Neural progenitor cell (in vitro differentiated cells): ENCODE results near the gene ARIH1. TPM values are rescaled to one million over a fixed set of nuclear protein-coding genes. Genes with fewer than 3 reads are reported as not detected.

ENCODE experiments used
- DNase-seq: peaks from one replicate; pipeline ENCODE4 v3.0.0-alpha.2; 2016; ENCODE audit warnings: low spot score
- H2AFZ ChIP-seq: fragments of 200-600 bp; sonication (generic); replicated peaks from 2 replicates; pipeline ENCODE4 v1.6.1; 2016; ENCODE audit warnings: antibody characterized with exemption
- H3F3A ChIP-seq: fragments of 200-600 bp; sonication (generic); 2 replicates; pipeline ENCODE4 v1.6.1; 2016; ENCODE audit warnings: antibody characterized with exemption, low read depth
- H3K27ac ChIP-seq: fragments of 200-600 bp; sonication (generic); 2 replicates; pipeline ENCODE4 v1.5.1; 2016; ENCODE audit warnings: mild to moderate bottlenecking
- H3K27me3 ChIP-seq: fragments of 200-600 bp; sonication (generic); 2 replicates; pipeline ENCODE4 v1.6.1; 2016; ENCODE audit warnings: mild to moderate bottlenecking, moderate library complexity
- H3K36me3 ChIP-seq: fragments of 200-600 bp; sonication (generic); 2 replicates; pipeline ENCODE4 v1.5.1; 2016
- H3K4me1 ChIP-seq: fragments of 200-600 bp; sonication (generic); 2 replicates; pipeline ENCODE4 v1.6.1; 2016; ENCODE audit warnings: mixed run types
- H3K4me2 ChIP-seq: fragments of 200-600 bp; sonication (generic); 2 replicates; pipeline ENCODE4 v1.6.1; 2016
- H3K4me3 ChIP-seq: fragments of 200-600 bp; sonication (generic); 2 replicates; pipeline ENCODE4 v1.5.1; 2016
- H3K79me2 ChIP-seq: fragments of 200-600 bp; sonication (generic); 2 replicates; pipeline ENCODE4 v1.6.1; 2016; ENCODE audit warnings: low read depth
- H3K9ac ChIP-seq: fragments of 200-600 bp; sonication (generic); 2 replicates; pipeline ENCODE4 v1.6.1; 2016
- H3K9me3 ChIP-seq: fragments of 200-600 bp; sonication (generic); 2 replicates; pipeline ENCODE4 v1.5.1; 2016; ENCODE audit warnings: low read depth
- H4K20me1 ChIP-seq: fragments of 200-600 bp; sonication (generic); 2 replicates; pipeline ENCODE4 v1.6.1; 2016; ENCODE audit warnings: low read depth
- H3K27ac Mint-ChIP-seq: 3 replicates; pipeline ENCODE4 v1.8.0; 2021; ENCODE audit warnings: mixed read lengths
- H3K27me3 Mint-ChIP-seq: 2 replicates; pipeline ENCODE4 v1.8.0; 2022; ENCODE audit warnings: low read depth, mild to moderate bottlenecking, inconsistent platforms, moderate library complexity, mixed read lengths; ENCODE audit not compliant: insufficient read depth
- H3K36me3 Mint-ChIP-seq: 3 replicates; pipeline ENCODE4 v1.8.0; 2021; ENCODE audit warnings: mixed read lengths
- H3K4me1 Mint-ChIP-seq: 3 replicates; pipeline ENCODE4 v1.8.0; 2021; ENCODE audit warnings: mixed read lengths
- H3K4me3 Mint-ChIP-seq: 3 replicates; pipeline ENCODE4 v1.8.0; 2021; ENCODE audit warnings: mild to moderate bottlenecking, moderate library complexity, mixed read lengths
- H3K9me3 Mint-ChIP-seq: 3 replicates; pipeline ENCODE4 v1.8.0; 2020; ENCODE audit warnings: mixed read lengths
- EZH2 ChIP-seq: fragments of 200-600 bp; sonication (generic); IDR thresholded peaks from 2 replicates; pipeline ENCODE4 v1.6.1; 2017; ENCODE audit warnings: antibody characterized with exemption, mild to moderate bottlenecking, moderate library complexity
- EZH2phosphoT487 ChIP-seq: fragments of 200-600 bp; sonication (generic); IDR thresholded peaks from 2 replicates; pipeline ENCODE4 v1.6.1; 2017; ENCODE audit warnings: antibody characterized with exemption
- total RNA-seq: library from RNA; depleted of rRNA; stranded (reverse); fragments of >200 nt; gene quantifications from 2 replicates; pipeline ENCODE4 v1.2.3, GENCODE V29; 2015; ENCODE audit warnings: low replicate concordance
- TF ChIP-seq, protein P1 (sequence below): fragments of 200-600 bp; sonication (generic); IDR thresholded peaks from 2 replicates; pipeline ENCODE4 v1.5.1; 2017; ENCODE audit warnings: antibody characterized with exemption, mild to moderate bottlenecking

ARIH1 gene
- total RNA-seq, 1 donor from 2014 or later = 68.0 TPM

DNA sequence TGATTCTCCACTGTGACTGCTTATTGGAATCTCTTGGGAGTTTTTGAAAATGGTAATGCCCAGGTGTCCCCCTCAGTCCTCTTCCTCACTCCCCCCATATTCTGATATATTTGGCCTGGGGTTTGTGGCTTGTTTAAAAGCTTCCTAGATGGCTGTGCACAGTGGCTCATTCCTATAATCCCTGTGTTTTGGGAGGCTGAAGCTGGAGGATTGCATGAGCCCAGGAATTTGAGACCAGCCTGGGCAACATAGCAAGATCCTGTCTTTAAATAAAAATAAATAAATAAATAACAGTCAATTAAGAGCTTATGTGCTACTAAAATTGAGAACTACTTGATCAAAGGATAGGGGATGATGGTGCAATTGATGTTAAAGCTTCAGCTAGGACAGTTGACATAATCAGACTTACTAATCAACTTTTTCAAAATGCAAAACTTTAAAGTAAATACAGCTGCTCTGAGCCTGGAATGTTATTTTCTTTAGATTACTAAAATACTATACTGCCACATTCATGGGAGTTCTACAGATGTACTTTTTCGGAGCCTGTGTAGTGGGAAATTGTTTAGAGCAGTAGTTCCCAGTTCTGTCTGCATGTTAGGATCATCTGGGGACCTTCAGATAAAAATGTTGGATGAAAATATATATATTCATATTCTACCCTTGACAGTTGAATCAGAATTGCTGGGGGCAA is 33.4 kb downstream of the ARIH1 start:
- Histone ChIP-seq H4K20me1 (peaks cover 79% of the 10 kb centered on the region), H3K27me3 (no peaks in the 10 kb centered on the region), H2AFZ (no peak overlapping the region), H3K4me3 (no peak overlapping the region), H3K79me2 (peaks cover 100% of the 10 kb centered on the region), H3K4me2 (no peak overlapping the region), H3K4me1 (no peaks in the 10 kb centered on the region), H3F3A (no peaks in the 10 kb centered on the region), H3K27ac (no peak overlapping the region), H3K9me3 (no peaks in the 10 kb centered on the region), H3K9ac (no peak overlapping the region), H3K36me3 (no peaks in the 10 kb centered on the region)
- no peak for DNase-seq
- Mint-ChIP-seq H3K27ac (no peak overlapping the region), H3K4me1 (no peaks in the 10 kb centered on the region), H3K9me3 (peaks cover 3% of the 10 kb centered on the region), H3K36me3 (peaks cover 25% of the 10 kb centered on the region), H3K27me3 (no peaks in the 10 kb centered on the region), H3K4me3 (no peak overlapping the region)
- TF ChIP-seq, protein P1, sequence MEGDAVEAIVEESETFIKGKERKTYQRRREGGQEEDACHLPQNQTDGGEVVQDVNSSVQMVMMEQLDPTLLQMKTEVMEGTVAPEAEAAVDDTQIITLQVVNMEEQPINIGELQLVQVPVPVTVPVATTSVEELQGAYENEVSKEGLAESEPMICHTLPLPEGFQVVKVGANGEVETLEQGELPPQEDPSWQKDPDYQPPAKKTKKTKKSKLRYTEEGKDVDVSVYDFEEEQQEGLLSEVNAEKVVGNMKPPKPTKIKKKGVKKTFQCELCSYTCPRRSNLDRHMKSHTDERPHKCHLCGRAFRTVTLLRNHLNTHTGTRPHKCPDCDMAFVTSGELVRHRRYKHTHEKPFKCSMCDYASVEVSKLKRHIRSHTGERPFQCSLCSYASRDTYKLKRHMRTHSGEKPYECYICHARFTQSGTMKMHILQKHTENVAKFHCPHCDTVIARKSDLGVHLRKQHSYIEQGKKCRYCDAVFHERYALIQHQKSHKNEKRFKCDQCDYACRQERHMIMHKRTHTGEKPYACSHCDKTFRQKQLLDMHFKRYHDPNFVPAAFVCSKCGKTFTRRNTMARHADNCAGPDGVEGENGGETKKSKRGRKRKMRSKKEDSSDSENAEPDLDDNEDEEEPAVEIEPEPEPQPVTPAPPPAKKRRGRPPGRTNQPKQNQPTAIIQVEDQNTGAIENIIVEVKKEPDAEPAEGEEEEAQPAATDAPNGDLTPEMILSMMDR = no peak

DNA sequence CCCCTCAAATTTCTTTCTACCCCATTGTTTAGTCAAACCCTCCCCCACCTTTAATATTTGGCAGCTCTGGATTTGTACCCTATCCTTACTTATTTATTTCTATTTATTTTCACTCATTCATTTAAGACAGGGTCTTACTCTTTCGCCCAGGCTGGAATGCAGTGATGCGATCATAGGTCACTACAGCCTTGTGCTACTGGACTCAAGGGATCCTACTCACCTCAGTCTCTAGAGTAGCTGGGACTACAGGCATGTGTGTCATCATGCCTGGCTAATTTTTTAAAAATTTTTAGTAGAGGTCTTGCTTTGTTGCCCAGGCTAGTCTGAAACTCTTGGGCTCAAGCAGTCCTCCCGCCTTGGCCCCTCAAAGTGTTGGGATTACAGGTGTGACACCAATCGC is 35.4 kb downstream of the ARIH1 start:
- Mint-ChIP-seq H3K27me3 (no peaks in the 10 kb centered on the region), H3K36me3 (peaks cover 23% of the 10 kb centered on the region), H3K27ac (no peak overlapping the region), H3K4me1 (no peaks in the 10 kb centered on the region), H3K4me3 (no peak overlapping the region), H3K9me3 (peaks cover 3% of the 10 kb centered on the region)
- H3K27me3 ChIP-seq = no peaks in the 10 kb centered on the region
- H3F3A ChIP-seq = no peaks in the 10 kb centered on the region
- TF ChIP-seq EZH2 = no peak
- TF ChIP-seq EZH2phosphoT487 = no peak
- TF ChIP-seq, protein P1 = no peak
- H3K4me3 ChIP-seq = no peak overlapping the region
- peaks cover 98% of the 10 kb centered on the region for H3K79me2 ChIP-seq
- no peaks in the 10 kb centered on the region for H3K36me3 ChIP-seq
- H3K9me3 ChIP-seq = no peaks in the 10 kb centered on the region
- no peak overlapping the region for H3K9ac ChIP-seq
- DNase-seq = no peak
- no peak overlapping the region for H3K27ac ChIP-seq
- no peak overlapping the region for H3K4me2 ChIP-seq
- peaks cover 76% of the 10 kb centered on the region for H4K20me1 ChIP-seq
- no peaks in the 10 kb centered on the region for H3K4me1 ChIP-seq
- no peak overlapping the region for H2AFZ ChIP-seq

DNA sequence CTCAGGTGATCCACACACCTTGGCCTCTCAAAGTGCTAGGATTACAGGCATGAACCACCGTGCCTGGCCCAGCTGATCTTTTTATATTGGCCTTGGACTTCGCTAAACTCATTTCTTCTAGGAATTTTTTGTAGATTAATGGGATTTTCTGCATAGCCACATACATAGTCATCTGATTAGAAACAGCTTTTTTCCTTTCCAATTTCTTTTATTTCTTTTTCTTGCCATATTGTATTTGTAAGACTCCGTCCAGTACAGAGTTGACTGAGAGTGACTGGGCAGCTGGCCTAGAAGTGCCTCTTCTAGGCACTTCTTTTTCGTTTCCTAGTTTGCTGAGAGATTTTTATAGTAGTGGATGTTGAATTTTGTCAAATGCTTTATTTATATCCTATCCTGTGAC is 37.4 kb downstream of the ARIH1 start:
- Histone ChIP-seq H3K4me2 (no peak overlapping the region), H3K36me3 (no peaks in the 10 kb centered on the region), H3K9ac (no peak overlapping the region), H3K4me3 (no peak overlapping the region), H3K27me3 (no peaks in the 10 kb centered on the region), H3K27ac (no peak overlapping the region), H4K20me1 (peaks cover 84% of the 10 kb centered on the region), H3K79me2 (peaks cover 98% of the 10 kb centered on the region), H3F3A (no peaks in the 10 kb centered on the region), H2AFZ (no peak overlapping the region), H3K9me3 (no peaks in the 10 kb centered on the region), H3K4me1 (no peaks in the 10 kb centered on the region)
- no peak for DNase-seq
- Mint-ChIP-seq H3K27me3 (no peaks in the 10 kb centered on the region), H3K9me3 (peaks cover 3% of the 10 kb centered on the region), H3K36me3 (peaks cover 21% of the 10 kb centered on the region), H3K4me1 (no peaks in the 10 kb centered on the region), H3K27ac (no peak overlapping the region), H3K4me3 (no peak overlapping the region)
- TF ChIP-seq EZH2phosphoT487 = no peak
- TF ChIP-seq, protein P1 = no peak
- TF ChIP-seq EZH2 = no peak
